ENCODE measurements around the gene ANKRD66.

GRCh38 chr6:46706464-46706863 is 40.3 kb upstream of the ANKRD66 start:
- TF ChIP-seq CTCF (conservative IDR thresholded peaks at IDR 0.05) (no peak), ZFX (IDR thresholded peaks at IDR 0.05) (no peak)

All from C4-2B (cell line).